ENCODE data around the gene HOMEZ.
"Not testable (repeated sequence)": the region's sequence is repeated elsewhere in the genome, so short reads cannot be mapped to it uniquely, and the experiment has no call there.

The HOMEZ gene

GRCh38 chr14:23249824-23250223 is 36.1 kb downstream of the HOMEZ start:
- Histone ChIP-seq H3K27ac (ENCODE audit: insufficient read depth, low read length, poor library complexity, severe bottlenecking) (no peak overlapping the region), H3K36me3 (ENCODE audit: control insufficient read depth, insufficient read depth, low read length) (no peaks in the 10 kb centered on the region), H3K4me3 (ENCODE audit: insufficient read depth, low read depth, low read length, poor library complexity, severe bottlenecking) (no peak overlapping the region), H3K9me3 (ENCODE audit: control insufficient read depth, low read length) (no peaks in the 10 kb centered on the region), H3K27me3 (replicated peaks; ENCODE audit: control insufficient read depth, insufficient read depth, low read length, poor library complexity, severe bottlenecking) (no peaks in the 10 kb centered on the region), H3K4me1 (ENCODE audit: control insufficient read depth, insufficient read depth, low read length, poor library complexity, severe bottlenecking) (no peaks in the 10 kb centered on the region)
- no peak for DNase-seq

- no peak for DNase-seq
- H3K4me3 ChIP-seq (ENCODE audit: insufficient read depth, low read depth, low read length, poor library complexity, severe bottlenecking), result no peak overlapping the region
- no peaks in the 10 kb centered on the region for H3K36me3 ChIP-seq (ENCODE audit: control insufficient read depth, insufficient read depth, low read length)
- H3K27ac ChIP-seq (ENCODE audit: insufficient read depth, low read length, poor library complexity, severe bottlenecking), result no peak overlapping the region
- H3K4me1 ChIP-seq (ENCODE audit: control insufficient read depth, insufficient read depth, low read length, poor library complexity, severe bottlenecking), result no peaks in the 10 kb centered on the region
- no peaks in the 10 kb centered on the region for H3K27me3 ChIP-seq (replicated peaks; ENCODE audit: control insufficient read depth, insufficient read depth, low read length, poor library complexity, severe bottlenecking)
- no peaks in the 10 kb centered on the region for H3K9me3 ChIP-seq (ENCODE audit: control insufficient read depth, low read length)
These were observed 37.3 kb downstream of the HOMEZ start for GRCh38 chr14:23248601-23249000.

GRCh38 chr14:23245282-23245681 is 40.6 kb downstream of the HOMEZ start:
- H3K36me3 ChIP-seq (ENCODE audit: control insufficient read depth, insufficient read depth, low read length), result no peaks in the 10 kb centered on the region
- DNase-seq, result no peak
- no peaks in the 10 kb centered on the region for H3K27me3 ChIP-seq (replicated peaks; ENCODE audit: control insufficient read depth, insufficient read depth, low read length, poor library complexity, severe bottlenecking)
- H3K27ac ChIP-seq (ENCODE audit: insufficient read depth, low read length, poor library complexity, severe bottlenecking), result no peak overlapping the region
- H3K4me1 ChIP-seq (ENCODE audit: control insufficient read depth, insufficient read depth, low read length, poor library complexity, severe bottlenecking), result no peaks in the 10 kb centered on the region
- H3K4me3 ChIP-seq (ENCODE audit: insufficient read depth, low read depth, low read length, poor library complexity, severe bottlenecking), result no peak overlapping the region
- no peaks in the 10 kb centered on the region for H3K9me3 ChIP-seq (ENCODE audit: control insufficient read depth, low read length)

GRCh38 chr14:23243066-23243465 is 42.9 kb downstream of the HOMEZ start:
- Histone ChIP-seq H3K9me3 (ENCODE audit: control insufficient read depth, low read length) (no peaks in the 10 kb centered on the region), H3K27me3 (replicated peaks; ENCODE audit: control insufficient read depth, insufficient read depth, low read length, poor library complexity, severe bottlenecking) (no peaks in the 10 kb centered on the region), H3K36me3 (ENCODE audit: control insufficient read depth, insufficient read depth, low read length) (no peaks in the 10 kb centered on the region), H3K4me1 (ENCODE audit: control insufficient read depth, insufficient read depth, low read length, poor library complexity, severe bottlenecking) (peaks cover under 1% of the 10 kb centered on the region), H3K4me3 (ENCODE audit: insufficient read depth, low read depth, low read length, poor library complexity, severe bottlenecking) (no peak overlapping the region), H3K27ac (ENCODE audit: insufficient read depth, low read length, poor library complexity, severe bottlenecking) (no peak overlapping the region)
- no peak for DNase-seq

GRCh38 chr14:23242076-23242475 is 43.9 kb downstream of the HOMEZ start:
- no peaks in the 10 kb centered on the region for H3K36me3 ChIP-seq (ENCODE audit: control insufficient read depth, insufficient read depth, low read length)
- no peaks in the 10 kb centered on the region for H3K27me3 ChIP-seq (replicated peaks; ENCODE audit: control insufficient read depth, insufficient read depth, low read length, poor library complexity, severe bottlenecking)
- no peak overlapping the region for H3K27ac ChIP-seq (ENCODE audit: insufficient read depth, low read length, poor library complexity, severe bottlenecking)
- H3K9me3 ChIP-seq (ENCODE audit: control insufficient read depth, low read length), result no peaks in the 10 kb centered on the region
- H3K4me3 ChIP-seq (ENCODE audit: insufficient read depth, low read depth, low read length, poor library complexity, severe bottlenecking), result no peak overlapping the region
- peaks cover 7% of the 10 kb centered on the region for H3K4me1 ChIP-seq (ENCODE audit: control insufficient read depth, insufficient read depth, low read length, poor library complexity, severe bottlenecking)
- no peak for DNase-seq

- H3K9me3 ChIP-seq (ENCODE audit: control insufficient read depth, low read length); H3K27ac ChIP-seq (ENCODE audit: insufficient read depth, low read length, poor library complexity, severe bottlenecking); H3K4me1 ChIP-seq (ENCODE audit: control insufficient read depth, insufficient read depth, low read length, poor library complexity, severe bottlenecking); H3K4me3 ChIP-seq (ENCODE audit: insufficient read depth, low read depth, low read length, poor library complexity, severe bottlenecking); H3K36me3 ChIP-seq (ENCODE audit: control insufficient read depth, insufficient read depth, low read length); DNase-seq; H3K27me3 ChIP-seq (replicated peaks; ENCODE audit: control insufficient read depth, insufficient read depth, low read length, poor library complexity, severe bottlenecking): not testable (repeated sequence)
These were observed 44.7 kb downstream of the HOMEZ start for GRCh38 chr14:23241061-23241715.

- Histone ChIP-seq H3K4me1 (ENCODE audit: control insufficient read depth, insufficient read depth, low read length, poor library complexity, severe bottlenecking) (peaks cover 7% of the 10 kb centered on the region), H3K27ac (ENCODE audit: insufficient read depth, low read length, poor library complexity, severe bottlenecking) (no peak overlapping the region), H3K4me3 (ENCODE audit: insufficient read depth, low read depth, low read length, poor library complexity, severe bottlenecking) (no peak overlapping the region), H3K27me3 (replicated peaks; ENCODE audit: control insufficient read depth, insufficient read depth, low read length, poor library complexity, severe bottlenecking) (no peaks in the 10 kb centered on the region), H3K36me3 (ENCODE audit: control insufficient read depth, insufficient read depth, low read length) (no peaks in the 10 kb centered on the region), H3K9me3 (ENCODE audit: control insufficient read depth, low read length) (no peaks in the 10 kb centered on the region)
- DNase-seq, result no peak
These were observed 45.3 kb downstream of the HOMEZ start for GRCh38 chr14:23240661-23241060.

- DNase-seq, result peak; percentile 25 to 51 (median 47)
- Histone ChIP-seq H3K27ac (ENCODE audit: insufficient read depth, low read length, poor library complexity, severe bottlenecking) (no peak within 1 kb of the TSS), H3K27me3 (replicated peaks; ENCODE audit: control insufficient read depth, insufficient read depth, low read length, poor library complexity, severe bottlenecking) (no peaks in the 10 kb centered on the region), H3K36me3 (ENCODE audit: control insufficient read depth, insufficient read depth, low read length) (no peaks in the 10 kb centered on the region), H3K4me3 (ENCODE audit: insufficient read depth, low read depth, low read length, poor library complexity, severe bottlenecking) (no peak within 1 kb of the TSS), H3K4me1 (ENCODE audit: control insufficient read depth, insufficient read depth, low read length, poor library complexity, severe bottlenecking) (peaks cover 7% of the 10 kb centered on the region), H3K9me3 (ENCODE audit: control insufficient read depth, low read length) (no peaks in the 10 kb centered on the region)
These were observed 47.9 kb downstream of the HOMEZ start, which contains the start of gene RNF212B for GRCh38 chr14:23237772-23238594. TSS of gene RNF212B (plus strand) at chr14:23237936. CDS start at chr14:23240346, 2,410 bp downstream.

GRCh38 chr14:23232241-23232808 is 53.6 kb downstream of the HOMEZ start:
- not testable (repeated sequence) for H3K27ac ChIP-seq (ENCODE audit: insufficient read depth, low read length, poor library complexity, severe bottlenecking); H3K27me3 ChIP-seq (replicated peaks; ENCODE audit: control insufficient read depth, insufficient read depth, low read length, poor library complexity, severe bottlenecking); H3K9me3 ChIP-seq (ENCODE audit: control insufficient read depth, low read length); H3K4me1 ChIP-seq (ENCODE audit: control insufficient read depth, insufficient read depth, low read length, poor library complexity, severe bottlenecking); DNase-seq; H3K4me3 ChIP-seq (ENCODE audit: insufficient read depth, low read depth, low read length, poor library complexity, severe bottlenecking); H3K36me3 ChIP-seq (ENCODE audit: control insufficient read depth, insufficient read depth, low read length)

GRCh38 chr14:23228812-23229211 is 57.1 kb downstream of the HOMEZ start:
- H3K36me3 ChIP-seq (ENCODE audit: control insufficient read depth, insufficient read depth, low read length), result no peaks in the 10 kb centered on the region
- H3K9me3 ChIP-seq (ENCODE audit: control insufficient read depth, low read length), result no peaks in the 10 kb centered on the region
- no peaks in the 10 kb centered on the region for H3K4me1 ChIP-seq (ENCODE audit: control insufficient read depth, insufficient read depth, low read length, poor library complexity, severe bottlenecking)
- no peaks in the 10 kb centered on the region for H3K27me3 ChIP-seq (replicated peaks; ENCODE audit: control insufficient read depth, insufficient read depth, low read length, poor library complexity, severe bottlenecking)
- no peak overlapping the region for H3K4me3 ChIP-seq (ENCODE audit: insufficient read depth, low read depth, low read length, poor library complexity, severe bottlenecking)
- no peak overlapping the region for H3K27ac ChIP-seq (ENCODE audit: insufficient read depth, low read length, poor library complexity, severe bottlenecking)
- DNase-seq, result no peak

Data from effector memory CD4-positive, alpha-beta T cell (primary cell).